Astrocyte of the spinal cord (primary cell): Measurements from ENCODE around the gene GEMIN8.

Experiments used
- DNase-seq: peaks from one replicate; pipeline ENCODE4 v3.0.0; 2011; ENCODE audit warnings: low read depth, low spot score
- H3K4me3 ChIP-seq: 2 replicates; pipeline ENCODE4 v1.5.1; 2011; ENCODE audit warnings: low read depth, mild to moderate bottlenecking, low read length, moderate library complexity
- in situ Hi-C: cut with HindIII; loops from 2 replicates; pipeline ENCODE4 v1.10.0; 2017; ENCODE audit warnings: low sequenced_read_pairs
- TF ChIP-seq, protein P1 (sequence below): IDR thresholded peaks from 2 replicates; pipeline ENCODE4 v1.5.1; 2012; ENCODE audit warnings: low read depth, mild to moderate bottlenecking, low read length, inconsistent platforms

Gene GEMIN8

DNA sequence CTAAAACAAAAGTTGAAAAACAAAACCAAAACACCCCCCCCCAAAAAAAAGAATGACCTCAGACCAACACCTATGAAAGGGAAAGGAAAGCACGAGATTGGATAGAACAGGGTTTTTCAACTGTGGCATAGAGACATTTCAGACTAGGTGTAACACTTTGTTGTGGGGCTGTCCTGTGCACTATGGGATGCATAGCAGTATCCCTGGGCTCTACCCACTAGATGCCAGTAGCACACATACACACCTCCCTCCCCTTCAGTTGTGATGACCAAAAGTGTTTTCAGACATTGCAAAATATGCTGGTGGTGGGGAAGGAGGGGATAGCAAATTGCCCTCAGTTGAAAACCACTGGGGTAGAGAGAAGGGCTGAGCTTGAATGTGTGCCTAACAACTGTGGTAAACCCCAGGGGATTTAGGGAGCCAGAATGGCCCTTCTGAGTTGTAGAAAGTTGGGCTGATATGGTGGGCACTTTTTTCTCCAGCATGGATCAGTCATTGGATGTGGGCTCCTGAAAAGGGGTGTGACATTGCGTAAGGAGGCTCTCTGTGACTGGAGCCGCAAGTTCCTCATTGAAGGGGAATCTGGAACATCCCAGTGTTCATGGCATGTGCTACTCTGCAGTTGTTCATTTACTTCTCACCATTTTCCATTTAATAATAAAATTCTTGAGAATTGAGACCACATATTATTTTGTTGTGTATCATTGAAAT lies 8.8 kb upstream of the GEMIN8 start:
- TF ChIP-seq, protein P1, sequence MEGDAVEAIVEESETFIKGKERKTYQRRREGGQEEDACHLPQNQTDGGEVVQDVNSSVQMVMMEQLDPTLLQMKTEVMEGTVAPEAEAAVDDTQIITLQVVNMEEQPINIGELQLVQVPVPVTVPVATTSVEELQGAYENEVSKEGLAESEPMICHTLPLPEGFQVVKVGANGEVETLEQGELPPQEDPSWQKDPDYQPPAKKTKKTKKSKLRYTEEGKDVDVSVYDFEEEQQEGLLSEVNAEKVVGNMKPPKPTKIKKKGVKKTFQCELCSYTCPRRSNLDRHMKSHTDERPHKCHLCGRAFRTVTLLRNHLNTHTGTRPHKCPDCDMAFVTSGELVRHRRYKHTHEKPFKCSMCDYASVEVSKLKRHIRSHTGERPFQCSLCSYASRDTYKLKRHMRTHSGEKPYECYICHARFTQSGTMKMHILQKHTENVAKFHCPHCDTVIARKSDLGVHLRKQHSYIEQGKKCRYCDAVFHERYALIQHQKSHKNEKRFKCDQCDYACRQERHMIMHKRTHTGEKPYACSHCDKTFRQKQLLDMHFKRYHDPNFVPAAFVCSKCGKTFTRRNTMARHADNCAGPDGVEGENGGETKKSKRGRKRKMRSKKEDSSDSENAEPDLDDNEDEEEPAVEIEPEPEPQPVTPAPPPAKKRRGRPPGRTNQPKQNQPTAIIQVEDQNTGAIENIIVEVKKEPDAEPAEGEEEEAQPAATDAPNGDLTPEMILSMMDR: no peak
- in situ Hi-C loops: no loop called here
- no peak for DNase-seq
- H3K4me3 ChIP-seq: no peak overlapping the region

DNA sequence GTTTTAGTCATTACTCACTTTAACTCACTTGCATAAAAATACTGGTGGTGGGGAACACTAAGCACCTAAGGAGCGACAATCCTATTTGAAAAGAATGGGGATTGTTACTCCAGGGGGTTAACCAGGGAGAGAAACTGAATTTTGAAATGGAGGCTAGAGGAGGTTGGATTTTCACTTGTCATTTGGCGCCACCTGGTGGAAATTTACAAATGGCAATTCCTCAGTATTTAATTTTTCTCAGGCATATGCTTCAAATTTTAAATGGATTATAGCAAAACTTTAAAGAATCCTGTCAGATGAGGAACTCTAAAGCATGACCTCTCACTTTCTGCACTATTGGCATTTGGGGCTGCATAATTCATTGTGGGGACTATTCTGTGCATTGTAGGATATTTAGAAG lies 2.7 kb upstream of the GEMIN8 start:
- DNase-seq: peak; percentile 56
- in situ Hi-C loops: no loop called here
- H3K4me3 ChIP-seq: no peak overlapping the region
- TF ChIP-seq, protein P1: peak; percentile 60

DNA sequence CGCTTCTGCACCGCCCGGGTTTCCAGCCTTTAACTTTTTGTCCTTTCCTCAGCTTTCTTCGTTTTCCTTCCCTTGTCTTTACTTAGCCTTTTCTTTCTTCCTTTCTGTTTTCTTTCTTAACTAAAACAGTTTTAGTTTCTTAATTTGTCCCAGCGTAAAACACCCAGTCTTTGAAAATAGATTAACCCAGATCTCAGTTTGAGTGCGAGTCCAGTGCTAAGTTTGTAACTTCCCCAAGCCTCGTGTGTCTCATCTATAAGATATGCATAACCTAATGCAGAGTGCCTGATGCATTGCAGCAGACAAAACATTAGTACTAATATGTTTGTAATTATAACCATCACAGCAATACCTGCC lies 460 bp upstream of the GEMIN8 start:
- in situ Hi-C loops: no loop called here
- H3K4me3 ChIP-seq: peak overlapping the region; percentile 62
- DNase-seq: peak; percentile 52
- TF ChIP-seq, protein P1: no peak

DNA sequence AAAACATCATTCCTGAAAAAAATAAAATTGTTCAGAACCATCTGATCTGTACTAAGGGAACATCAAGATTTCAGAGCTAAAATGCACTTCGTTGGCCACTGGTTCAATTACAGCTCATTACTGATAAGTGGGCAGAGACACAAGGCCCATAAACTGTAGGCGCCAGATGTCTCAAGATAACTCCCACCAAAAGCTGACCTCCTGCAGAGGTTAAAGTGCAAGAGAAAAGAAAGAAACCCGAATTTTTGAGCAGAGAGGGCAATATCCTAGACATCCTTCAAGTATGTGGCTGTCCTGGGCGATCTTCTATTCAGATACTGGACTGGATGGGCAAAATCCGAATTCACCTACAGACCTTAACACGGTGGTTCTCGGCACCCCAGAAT lies 660 bp downstream of the GEMIN8 start:
- in situ Hi-C loops: no loop called here
- TF ChIP-seq, protein P1: no peak
- peak overlapping the region; percentile 62 for H3K4me3 ChIP-seq
- DNase-seq: no peak

DNA sequence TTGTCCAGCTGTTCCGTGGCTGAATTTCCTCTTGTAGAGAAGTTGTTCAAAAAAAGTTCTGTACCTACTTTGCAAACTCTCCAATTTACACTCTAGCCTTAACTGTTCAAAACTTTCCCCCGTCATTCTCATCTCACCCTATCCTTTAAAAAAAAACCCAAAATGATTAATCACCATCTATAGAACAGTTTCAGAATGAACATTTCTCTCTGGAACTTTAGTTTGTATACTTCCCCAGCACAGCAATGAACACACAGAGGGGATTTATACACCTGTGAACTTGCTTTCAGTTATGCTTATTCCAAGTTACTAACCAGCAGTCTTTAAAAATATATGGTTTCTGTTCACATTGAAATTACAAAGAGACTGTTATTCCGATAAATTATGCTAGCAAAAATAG lies 1.2 kb downstream of the GEMIN8 start:
- no peak for DNase-seq
- in situ Hi-C loops: no loop called here
- TF ChIP-seq, protein P1: no peak
- H3K4me3 ChIP-seq: peak overlapping the region; percentile 62

DNA sequence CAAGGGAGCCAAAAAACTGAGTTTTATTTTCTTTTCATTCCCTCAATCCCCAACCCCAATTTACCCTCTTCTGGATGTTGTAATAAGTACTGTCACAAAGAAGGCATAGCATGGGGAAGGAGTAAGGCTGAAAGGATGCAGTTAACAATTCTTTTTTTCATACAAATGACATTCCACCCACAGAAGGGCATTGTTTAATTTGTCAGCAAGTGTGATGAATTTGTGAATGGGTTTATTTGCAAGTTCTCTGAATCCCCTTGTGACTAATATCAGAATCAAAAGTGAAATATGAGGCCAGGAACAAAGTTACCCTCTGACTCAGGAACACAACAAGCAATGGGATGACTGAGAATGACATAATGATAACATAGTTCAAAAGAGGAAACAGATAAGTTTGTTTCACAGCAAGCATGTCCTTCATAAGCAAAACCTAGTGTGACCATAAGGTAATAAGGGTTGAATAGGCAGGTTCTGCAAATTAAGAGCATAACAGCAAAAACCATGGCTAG lies 2.1 kb downstream of the GEMIN8 start:
- in situ Hi-C loops: no loop called here
- peak; percentile 65 for DNase-seq
- TF ChIP-seq, protein P1: no peak
- no peak overlapping the region for H3K4me3 ChIP-seq
